NT2/D1 (cell line): ENCODE results near the gene LYPD6.

Experiments used
- YY1 ChIP-seq: IDR thresholded peaks from 2 replicates; pipeline ENCODE4 v1.6.1; 2011; ENCODE audit not compliant: insufficient read length, insufficient read depth
- ZNF274 ChIP-seq: IDR thresholded peaks from 2 replicates; pipeline ENCODE4 v1.6.1; 2011; ENCODE audit warnings: mild to moderate bottlenecking, low read depth, low read length

GRCh38 chr2:149490296-149490695 is 159.9 kb downstream of the LYPD6 start:
- TF ChIP-seq ZNF274 (no peak), YY1 (no peak)
